MM.1S (cell line): ENCODE data around the gene XPOT.

Source experiments
- DNase-seq: peaks from one replicate; pipeline ENCODE4 v3.0.0-alpha.2; 2015
- H2AFZ ChIP-seq: fragments of 300-600 bp; sonication (generic); 2 replicates; pipeline ENCODE4 v1.6.0; 2016; ENCODE audit warnings: antibody characterized with exemption, low read length
- H3F3A ChIP-seq: fragments of 300-600 bp; sonication (generic); 2 replicates; pipeline ENCODE4 v1.6.1; 2016; ENCODE audit warnings: mild to moderate bottlenecking, antibody characterized with exemption, low read length, moderate library complexity, mixed read lengths; ENCODE audit not compliant: insufficient read depth
- H3K27ac ChIP-seq: fragments of 300-600 bp; sonication (generic); 2 replicates; pipeline ENCODE4 v1.5.1; 2016; ENCODE audit warnings: mild to moderate bottlenecking, low read length
- H3K27me3 ChIP-seq: fragments of 300-600 bp; sonication (generic); replicated peaks from 2 replicates; pipeline ENCODE4 v1.6.0; 2016; ENCODE audit warnings: low read length; ENCODE audit not compliant: insufficient read depth
- H3K36me3 ChIP-seq: fragments of 300-600 bp; sonication (generic); replicated peaks from 2 replicates; pipeline ENCODE4 v1.6.1; 2016; ENCODE audit warnings: mild to moderate bottlenecking, low read length, mixed read lengths; ENCODE audit not compliant: insufficient read depth
- H3K4me1 ChIP-seq: fragments of 300-600 bp; sonication (generic); 2 replicates; pipeline ENCODE4 v1.6.1; 2016; ENCODE audit warnings: low read length, mixed read lengths
- H3K4me2 ChIP-seq: fragments of 300-600 bp; sonication (generic); 2 replicates; pipeline ENCODE4 v1.6.0; 2016; ENCODE audit warnings: low read depth, low read length
- H3K4me3 ChIP-seq: fragments of 300-600 bp; sonication (generic); 2 replicates; pipeline ENCODE4 v1.5.1; 2016; ENCODE audit warnings: low read length, mixed read lengths
- H3K79me2 ChIP-seq: fragments of 300-600 bp; sonication (generic); 2 replicates; pipeline ENCODE4 v1.6.1; 2016; ENCODE audit warnings: mixed run types, low read length, mixed read lengths
- H3K9ac ChIP-seq: fragments of 300-600 bp; sonication (generic); 2 replicates; pipeline ENCODE4 v1.6.1; 2016; ENCODE audit warnings: low read length, mixed read lengths
- H3K9me2 ChIP-seq: fragments of 300-600 bp; sonication (generic); replicated peaks from 2 replicates; pipeline ENCODE4 v1.6.1; 2016; ENCODE audit warnings: mild to moderate bottlenecking, low read length, mixed read lengths; ENCODE audit not compliant: insufficient read depth
- H3K9me3 ChIP-seq: fragments of 300-600 bp; sonication (generic); replicated peaks from 2 replicates; pipeline ENCODE4 v1.6.1; 2016; ENCODE audit warnings: mild to moderate bottlenecking, low read length, mixed read lengths; ENCODE audit not compliant: insufficient read depth
- H4K20me1 ChIP-seq: fragments of 300-600 bp; sonication (generic); 2 replicates; pipeline ENCODE4 v1.6.1; 2016; ENCODE audit warnings: mild to moderate bottlenecking, low read length, moderate library complexity, mixed read lengths; ENCODE audit not compliant: insufficient read depth
- CTCF ChIP-seq: fragments of 300-600 bp; sonication (generic); IDR thresholded peaks from 2 replicates; pipeline ENCODE4 v1.5.1; 2016; ENCODE audit warnings: antibody characterized with exemption, low read length, mixed read lengths
- EZH2 ChIP-seq: fragments of 300-600 bp; sonication (generic); optimal IDR thresholded peaks from 2 replicates; pipeline ENCODE3; 2017; ENCODE audit warnings: low read depth, mild to moderate bottlenecking, antibody characterized with exemption, low read length, mixed read lengths
- EZH2phosphoT487 ChIP-seq: fragments of 300-600 bp; sonication (generic); IDR thresholded peaks from 2 replicates; pipeline ENCODE4 v1.6.1; 2018; ENCODE audit warnings: antibody characterized with exemption, low read length

Gene XPOT

GRCh38 chr12:64412459-64412858 lies 8.3 kb downstream of the XPOT start:
- no peak overlapping the region for H2AFZ ChIP-seq
- H3K9me3 ChIP-seq = no peaks in the 10 kb centered on the region
- no peak overlapping the region for H3K27ac ChIP-seq
- no peaks in the 10 kb centered on the region for H3K9me2 ChIP-seq
- TF ChIP-seq EZH2 (no peak), EZH2phosphoT487 (no peak), CTCF (no peak)
- H3K4me2 ChIP-seq = no peak overlapping the region
- no peak overlapping the region for H3K4me3 ChIP-seq
- no peaks in the 10 kb centered on the region for H3K27me3 ChIP-seq
- no peak for DNase-seq
- no peaks in the 10 kb centered on the region for H4K20me1 ChIP-seq
- H3K36me3 ChIP-seq = peaks cover 8% of the 10 kb centered on the region
- H3K9ac ChIP-seq = no peak overlapping the region
- no peaks in the 10 kb centered on the region for H3K4me1 ChIP-seq
- H3K79me2 ChIP-seq = peaks cover 56% of the 10 kb centered on the region
- H3F3A ChIP-seq = no peaks in the 10 kb centered on the region

DNA sequence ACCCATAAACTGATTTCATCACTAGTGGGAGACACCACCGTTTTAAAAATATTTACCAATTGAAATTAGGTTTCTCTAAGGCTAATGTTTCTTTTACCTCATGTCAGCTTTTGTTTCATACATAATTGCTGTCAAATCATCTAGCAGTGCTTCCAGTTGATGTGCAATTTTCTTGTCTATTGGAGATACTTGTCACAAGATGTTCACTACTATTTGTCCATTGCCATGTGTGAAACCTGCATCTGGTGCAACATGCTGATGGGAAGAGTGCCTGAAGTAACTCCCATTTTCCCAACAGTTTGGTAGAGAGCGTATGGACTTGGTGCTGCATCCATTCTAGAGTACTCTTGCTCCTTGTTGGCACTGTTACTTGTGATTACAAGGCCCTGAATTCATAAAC lies 9.7 kb downstream of the XPOT start:
- H3F3A ChIP-seq = no peaks in the 10 kb centered on the region
- no peak overlapping the region for H2AFZ ChIP-seq
- no peaks in the 10 kb centered on the region for H3K4me1 ChIP-seq
- no peak overlapping the region for H3K9ac ChIP-seq
- no peaks in the 10 kb centered on the region for H3K27me3 ChIP-seq
- no peaks in the 10 kb centered on the region for H4K20me1 ChIP-seq
- no peak overlapping the region for H3K4me2 ChIP-seq
- no peaks in the 10 kb centered on the region for H3K9me2 ChIP-seq
- DNase-seq = no peak
- no peak overlapping the region for H3K4me3 ChIP-seq
- TF ChIP-seq EZH2phosphoT487 = no peak
- no peak for TF ChIP-seq EZH2
- no peak for TF ChIP-seq CTCF
- H3K9me3 ChIP-seq = no peaks in the 10 kb centered on the region
- peaks cover 42% of the 10 kb centered on the region for H3K79me2 ChIP-seq
- H3K36me3 ChIP-seq = peaks cover 8% of the 10 kb centered on the region
- H3K27ac ChIP-seq = no peak overlapping the region

DNA sequence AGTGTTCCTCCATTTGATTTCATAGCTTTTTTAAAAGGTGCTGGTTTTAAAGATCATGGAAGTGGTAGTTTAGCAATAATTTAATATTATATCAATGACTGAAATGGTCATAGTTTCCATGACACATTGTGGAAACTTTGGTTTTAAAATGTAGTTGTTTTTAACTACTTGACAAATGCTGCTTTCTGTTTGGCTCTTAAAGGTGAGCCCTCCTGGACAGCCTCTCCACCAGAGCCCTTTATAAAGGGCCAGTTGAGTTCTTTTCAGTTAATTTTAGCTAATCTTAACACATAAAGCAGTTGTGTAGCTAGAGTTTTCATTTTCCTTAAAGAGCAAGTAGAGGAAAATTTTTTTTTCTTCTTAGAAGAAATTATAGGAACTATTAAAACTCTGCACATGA lies 14.0 kb downstream of the XPOT start:
- Histone ChIP-seq H3K4me2 (no peak overlapping the region), H3K9me3 (no peaks in the 10 kb centered on the region), H2AFZ (no peak overlapping the region), H3F3A (no peaks in the 10 kb centered on the region), H3K27me3 (no peaks in the 10 kb centered on the region), H3K27ac (no peak overlapping the region), H3K36me3 (peaks cover 25% of the 10 kb centered on the region), H3K9ac (no peak overlapping the region), H3K4me1 (no peaks in the 10 kb centered on the region), H3K4me3 (no peak overlapping the region), H3K9me2 (no peaks in the 10 kb centered on the region), H4K20me1 (no peaks in the 10 kb centered on the region), H3K79me2 (peaks cover 20% of the 10 kb centered on the region)
- no peak for DNase-seq
- no peak for TF ChIP-seq EZH2phosphoT487
- no peak for TF ChIP-seq CTCF
- no peak for TF ChIP-seq EZH2

DNA sequence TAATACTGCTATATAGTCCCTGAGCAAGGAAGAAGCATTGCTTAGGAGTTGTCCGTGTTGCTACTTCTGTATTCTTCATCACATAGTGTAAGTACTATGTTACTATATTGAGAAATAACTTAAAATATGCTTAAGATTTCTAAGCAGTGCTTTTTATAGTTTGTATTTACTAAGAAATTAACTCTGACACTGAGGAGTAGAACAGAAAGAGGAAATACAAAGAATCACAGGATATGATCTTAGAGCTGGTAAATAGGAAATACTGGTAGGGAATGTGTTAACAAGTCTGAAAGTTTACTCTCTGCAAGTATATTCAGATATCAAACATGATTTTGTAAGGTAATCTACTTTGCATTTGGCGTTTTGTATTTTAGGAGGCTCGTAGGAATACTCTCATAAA lies 15.5 kb downstream of the XPOT start:
- Histone ChIP-seq H4K20me1 (no peaks in the 10 kb centered on the region), H3K27me3 (no peaks in the 10 kb centered on the region), H3K4me2 (no peak overlapping the region), H3K9me3 (no peaks in the 10 kb centered on the region), H3K4me3 (no peak overlapping the region), H3K36me3 (peaks cover 25% of the 10 kb centered on the region), H2AFZ (no peak overlapping the region), H3K79me2 (peaks cover 10% of the 10 kb centered on the region), H3K9ac (no peak overlapping the region), H3K4me1 (no peaks in the 10 kb centered on the region), H3K9me2 (no peaks in the 10 kb centered on the region), H3K27ac (no peak overlapping the region), H3F3A (no peaks in the 10 kb centered on the region)
- TF ChIP-seq EZH2phosphoT487 = no peak
- TF ChIP-seq CTCF = no peak
- no peak for TF ChIP-seq EZH2
- no peak for DNase-seq
